Mesendoderm (in vitro differentiated cells): ENCODE measurements around the gene HMHB1.

Experiments
- DNase-seq: peaks from one replicate; pipeline ENCODE4 v3.0.0; 2013
- H2AK5ac ChIP-seq: 2 replicates; pipeline ENCODE4 v1.6.1; 2013; ENCODE audit warnings: low read length, inconsistent platforms
- H2BK120ac ChIP-seq: 2 replicates; pipeline ENCODE4 v1.6.1; 2013; ENCODE audit warnings: low read depth, mild to moderate bottlenecking, low read length, moderate library complexity, mixed read lengths
- H2BK15ac ChIP-seq: replicated peaks from 2 replicates; pipeline ENCODE4 v1.6.1; 2013; ENCODE audit warnings: low read depth, mild to moderate bottlenecking, moderate library complexity
- H2BK5ac ChIP-seq: 2 replicates; pipeline ENCODE4 v1.6.1; 2013; ENCODE audit warnings: low read length, inconsistent platforms
- H3K18ac ChIP-seq: 2 replicates; pipeline ENCODE4 v1.6.1; 2013; ENCODE audit warnings: mild to moderate bottlenecking, low read length, mixed read lengths
- H3K23ac ChIP-seq: one replicate; pipeline ENCODE4 v1.6.1; 2013; ENCODE audit warnings: low read length
- H3K27ac ChIP-seq: 2 replicates; pipeline ENCODE4 v1.5.1; 2013; ENCODE audit warnings: low read depth, mild to moderate bottlenecking, inconsistent platforms, low read length, moderate library complexity
- H3K27me3 ChIP-seq: 2 replicates; pipeline ENCODE4 v1.6.1; 2013; ENCODE audit warnings: low read length, control low read depth, mild to moderate bottlenecking, inconsistent platforms; ENCODE audit not compliant: insufficient read depth, poor library complexity
- H3K36me3 ChIP-seq: 2 replicates; pipeline ENCODE4 v1.6.1; 2013; ENCODE audit warnings: low read length, inconsistent platforms; ENCODE audit not compliant: control insufficient read depth, insufficient read depth
- H3K4ac ChIP-seq: one replicate; pipeline ENCODE4 v1.6.1; 2013; ENCODE audit warnings: low read depth, mild to moderate bottlenecking, low read length, moderate library complexity
- H3K4me1 ChIP-seq: 2 replicates; pipeline ENCODE4 v1.6.1; 2013; ENCODE audit warnings: low read depth, low read length, inconsistent platforms; ENCODE audit not compliant: control insufficient read depth
- H3K4me2 ChIP-seq: 2 replicates; pipeline ENCODE4 v1.6.1; 2013; ENCODE audit warnings: low read length
- H3K4me3 ChIP-seq: 2 replicates; pipeline ENCODE4 v1.5.1; 2013; ENCODE audit warnings: mild to moderate bottlenecking, low read length
- H3K56ac ChIP-seq: one replicate; pipeline ENCODE4 v1.6.1; 2013; ENCODE audit warnings: low read length
- H3K79me1 ChIP-seq: 2 replicates; pipeline ENCODE4 v1.6.1; 2013; ENCODE audit warnings: low read length, inconsistent platforms
- H3K79me2 ChIP-seq: 2 replicates; pipeline ENCODE4 v1.6.1; 2013; ENCODE audit warnings: mild to moderate bottlenecking, low read length; ENCODE audit not compliant: control insufficient read depth, insufficient read depth
- H3K9ac ChIP-seq: 2 replicates; pipeline ENCODE4 v1.6.1; 2013; ENCODE audit warnings: low read length, inconsistent platforms
- H4K5ac ChIP-seq: one replicate; pipeline ENCODE4 v1.6.1; 2013; ENCODE audit warnings: low read length
- H4K8ac ChIP-seq: one replicate; pipeline ENCODE4 v1.6.1; 2013; ENCODE audit warnings: low read depth, mild to moderate bottlenecking, control low read depth, low read length, moderate library complexity
- WGBS: extraction: QIAGEN DNeasy Blood & Tissue Kit; methylation state at CpG from one replicate; pipeline ENCODE4 v1.1.7; 2013; ENCODE audit warnings: low lambda C conversion rate, missing lambda C conversion rate; ENCODE audit not compliant: insufficient coverage; ENCODE audit errors: extremely low coverage; 5-methylcytosine and 5-hydroxymethylcytosine counted together

Gene HMHB1

GRCh38 chr5:143771189-143771588 is 40.8 kb upstream of the HMHB1 start:
- no peak overlapping the region for H2AK5ac ChIP-seq
- H3K23ac ChIP-seq, result no peak overlapping the region
- H3K79me2 ChIP-seq, result no peaks in the 10 kb centered on the region
- peak overlapping the region; percentile 95 for H3K18ac ChIP-seq
- no peaks in the 10 kb centered on the region for H3K79me1 ChIP-seq
- H3K4me1 ChIP-seq, result peaks cover 2% of the 10 kb centered on the region
- H3K4ac ChIP-seq, result no peak overlapping the region
- no peaks in the 10 kb centered on the region for H3K36me3 ChIP-seq
- H3K56ac ChIP-seq, result no peak overlapping the region
- H3K27ac ChIP-seq, result no peak overlapping the region
- H4K5ac ChIP-seq, result no peak overlapping the region
- no peak overlapping the region for H2BK120ac ChIP-seq
- no peak overlapping the region for H2BK15ac ChIP-seq
- no peak overlapping the region for H4K8ac ChIP-seq
- H3K4me3 ChIP-seq, result no peak overlapping the region
- no peak for DNase-seq
- no peak overlapping the region for H3K4me2 ChIP-seq
- no peak overlapping the region for H3K9ac ChIP-seq
- H3K27me3 ChIP-seq, result no peaks in the 10 kb centered on the region
- no peak overlapping the region for H2BK5ac ChIP-seq
- WGBS, result no CpG with 5 or more reads among the region's 4 CpGs

- H3K56ac ChIP-seq, result peak overlapping the region; percentile 2
- no peak overlapping the region for H3K4me2 ChIP-seq
- H3K23ac ChIP-seq, result no peak overlapping the region
- no peak overlapping the region for H2BK15ac ChIP-seq
- no peak overlapping the region for H3K27ac ChIP-seq
- H3K4me1 ChIP-seq, result peaks cover 2% of the 10 kb centered on the region
- H3K9ac ChIP-seq, result no peak overlapping the region
- H3K36me3 ChIP-seq, result no peaks in the 10 kb centered on the region
- no peak overlapping the region for H4K5ac ChIP-seq
- H3K27me3 ChIP-seq, result no peaks in the 10 kb centered on the region
- no peak overlapping the region for H3K4me3 ChIP-seq
- no CpG with 5 or more reads among the region's 2 CpGs for WGBS
- H2BK120ac ChIP-seq, result no peak overlapping the region
- no peak overlapping the region for H4K8ac ChIP-seq
- H3K79me1 ChIP-seq, result no peaks in the 10 kb centered on the region
- no peaks in the 10 kb centered on the region for H3K79me2 ChIP-seq
- no peak for DNase-seq
- no peak overlapping the region for H3K4ac ChIP-seq
- H3K18ac ChIP-seq, result peak overlapping the region; percentile 30
- no peak overlapping the region for H2AK5ac ChIP-seq
- no peak overlapping the region for H2BK5ac ChIP-seq
Observed at GRCh38 chr5:143771602-143772001, 40.4 kb upstream of the HMHB1 start.

DNA sequence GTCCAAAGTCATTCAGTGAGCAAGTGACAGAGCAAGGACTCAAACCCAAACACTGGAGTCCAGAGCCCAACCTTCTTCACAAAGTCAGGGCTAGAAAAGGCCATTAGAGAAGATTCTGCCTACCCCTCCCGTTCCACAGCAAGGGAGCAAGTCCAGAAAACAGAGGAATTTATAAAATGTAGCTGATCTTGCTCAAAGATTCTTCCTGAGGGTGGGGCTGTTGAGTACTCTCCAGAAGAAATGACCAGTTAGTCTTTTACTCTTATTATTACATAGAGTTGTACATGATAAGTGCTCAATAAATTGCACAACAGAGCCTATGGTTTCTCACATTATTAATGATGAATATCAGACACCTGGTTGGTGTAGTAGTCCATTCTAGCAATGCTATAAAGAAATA is 39.3 kb upstream of the HMHB1 start:
- Histone ChIP-seq H3K27me3 (no peaks in the 10 kb centered on the region), H4K5ac (no peak overlapping the region), H3K79me1 (no peaks in the 10 kb centered on the region), H3K18ac (no peak overlapping the region), H3K4me1 (peaks cover 2% of the 10 kb centered on the region), H3K56ac (no peak overlapping the region), H2AK5ac (no peak overlapping the region), H2BK120ac (no peak overlapping the region), H2BK5ac (no peak overlapping the region), H4K8ac (no peak overlapping the region), H3K27ac (no peak overlapping the region), H2BK15ac (no peak overlapping the region), H3K23ac (no peak overlapping the region), H3K4ac (no peak overlapping the region), H3K4me2 (no peak overlapping the region), H3K79me2 (no peaks in the 10 kb centered on the region), H3K9ac (no peak overlapping the region), H3K36me3 (no peaks in the 10 kb centered on the region), H3K4me3 (no peak overlapping the region)
- no CpG with 5 or more reads among the region's 1 CpG for WGBS
- no peak for DNase-seq

- Histone ChIP-seq H4K8ac (no peak overlapping the region), H3K27me3 (no peaks in the 10 kb centered on the region), H3K9ac (no peak overlapping the region), H3K79me2 (no peaks in the 10 kb centered on the region), H3K18ac (no peak overlapping the region), H3K27ac (no peak overlapping the region), H3K4me2 (no peak overlapping the region), H3K36me3 (no peaks in the 10 kb centered on the region), H2BK120ac (no peak overlapping the region), H3K23ac (no peak overlapping the region), H3K4me1 (peaks cover 2% of the 10 kb centered on the region), H3K56ac (no peak overlapping the region), H4K5ac (no peak overlapping the region), H3K4ac (no peak overlapping the region), H2AK5ac (no peak overlapping the region), H2BK5ac (no peak overlapping the region), H3K79me1 (no peaks in the 10 kb centered on the region), H3K4me3 (no peak overlapping the region), H2BK15ac (no peak overlapping the region)
- DNase-seq, result no peak
- WGBS, result no CpG with 5 or more reads among the region's 2 CpGs
Observed at GRCh38 chr5:143775258-143775657, 36.7 kb upstream of the HMHB1 start.

DNA sequence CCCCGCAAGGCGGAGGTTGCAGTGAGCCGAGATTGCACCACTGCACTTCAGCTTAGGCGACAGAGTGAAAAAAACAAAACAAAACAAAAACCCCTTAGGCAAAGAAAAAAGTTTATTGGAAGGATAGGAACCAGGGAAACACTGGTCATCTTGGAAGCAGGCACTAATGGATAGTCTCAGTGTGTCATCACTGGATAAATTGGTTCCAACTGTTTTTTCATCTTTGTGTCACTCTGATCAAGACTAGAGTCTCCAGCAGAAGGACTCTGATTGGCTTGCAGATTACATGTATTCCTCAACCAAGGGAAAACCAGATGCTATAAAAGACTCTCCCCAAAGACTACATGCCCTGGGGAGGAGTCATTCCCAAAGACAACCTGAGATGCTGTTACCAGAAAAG is 35.0 kb upstream of the HMHB1 start:
- no peaks in the 10 kb centered on the region for H3K27me3 ChIP-seq
- no peak overlapping the region for H2AK5ac ChIP-seq
- no peak overlapping the region for H2BK15ac ChIP-seq
- H3K79me2 ChIP-seq, result no peaks in the 10 kb centered on the region
- H3K23ac ChIP-seq, result no peak overlapping the region
- H3K4me2 ChIP-seq, result no peak overlapping the region
- no peak for DNase-seq
- WGBS, result no CpG with 5 or more reads among the region's 4 CpGs
- H2BK120ac ChIP-seq, result no peak overlapping the region
- H3K9ac ChIP-seq, result no peak overlapping the region
- H4K5ac ChIP-seq, result no peak overlapping the region
- H4K8ac ChIP-seq, result no peak overlapping the region
- H3K4ac ChIP-seq, result no peak overlapping the region
- H3K36me3 ChIP-seq, result no peaks in the 10 kb centered on the region
- no peak overlapping the region for H3K27ac ChIP-seq
- H3K18ac ChIP-seq, result no peak overlapping the region
- H3K56ac ChIP-seq, result no peak overlapping the region
- no peaks in the 10 kb centered on the region for H3K4me1 ChIP-seq
- no peak overlapping the region for H3K4me3 ChIP-seq
- no peak overlapping the region for H2BK5ac ChIP-seq
- no peaks in the 10 kb centered on the region for H3K79me1 ChIP-seq

GRCh38 chr5:143779506-143779905 is 32.5 kb upstream of the HMHB1 start:
- no peak for DNase-seq
- no peaks in the 10 kb centered on the region for H3K27me3 ChIP-seq
- no peak overlapping the region for H2BK15ac ChIP-seq
- no peak overlapping the region for H2BK120ac ChIP-seq
- H2AK5ac ChIP-seq, result no peak overlapping the region
- H3K4me3 ChIP-seq, result no peak overlapping the region
- no peaks in the 10 kb centered on the region for H3K79me2 ChIP-seq
- H3K79me1 ChIP-seq, result no peaks in the 10 kb centered on the region
- no peak overlapping the region for H3K4me2 ChIP-seq
- no peak overlapping the region for H3K23ac ChIP-seq
- no peak overlapping the region for H3K9ac ChIP-seq
- no peak overlapping the region for H4K8ac ChIP-seq
- H3K27ac ChIP-seq, result no peak overlapping the region
- WGBS, result no CpG with 5 or more reads among the region's 2 CpGs
- H4K5ac ChIP-seq, result no peak overlapping the region
- H3K36me3 ChIP-seq, result no peaks in the 10 kb centered on the region
- H3K56ac ChIP-seq, result no peak overlapping the region
- H3K4me1 ChIP-seq, result no peaks in the 10 kb centered on the region
- no peak overlapping the region for H3K18ac ChIP-seq
- H2BK5ac ChIP-seq, result no peak overlapping the region
- no peak overlapping the region for H3K4ac ChIP-seq
